ENCODE results near the gene NSA2. TPM values are rescaled to one million over a fixed set of nuclear protein-coding genes. Genes with fewer than 3 reads are reported as not detected.

Gene NSA2
- total and polyA plus RNA-seq, 9 of the 15 experiments (the other 6 are each of a cell fraction or from before 2014, with no cell fraction given) = 60.2 to 246 (median 183) TPM

- TF ChIP-seq ZNF766 (CRISPR knock-in tag; conservative IDR thresholded peaks at IDR 0.05) (no peak), NFE2 (IDR thresholded peaks at IDR 0.05; ENCODE audit: low read depth) (no peak), ZNF184 (CRISPR knock-in tag; IDR thresholded peaks at IDR 0.05) (no peak), CGGBP1 (CRISPR knock-in tag; IDR thresholded peaks at IDR 0.05) (no peak), ZBTB26 (CRISPR knock-in tag; IDR thresholded peaks at IDR 0.05) (no peak), ZNF778 (CRISPR knock-in tag; IDR thresholded peaks at IDR 0.05) (no peak), ADNP (tag; IDR thresholded peaks at IDR 0.05) (no peak), ZNF121 (CRISPR knock-in tag; conservative IDR thresholded peaks at IDR 0.05) (no peak), ATF3 (IDR thresholded peaks at IDR 0.05) (no peak), ATF3 (CRISPR knock-in tag; conservative IDR thresholded peaks at IDR 0.05) (no peak)
Measured at GRCh38 chr5:74829413-74829812, 62.4 kb downstream of the NSA2 start (continued).

Small RNA genes within 50 kb of the gene (small RNA-seq; reads per million reads assigned to genes)
- not detected for gene RNU6-658P

Other genes starting within 250 kb of the NSA2 start
- gene ENC1, start 126.5 kb upstream of the NSA2 start, total RNA-seq (2014; rRNA removed) = 0.86 and 4.1 TPM in 2 replicates
- gene ENC1, start 126.5 kb upstream of the NSA2 start, total RNA-seq (2014; rRNA removed; fragmentation: Illumina TruSeq; extraction: Trizol) = 1.1 and 1.2 TPM in 2 replicates
- gene ENC1, start 126.5 kb upstream of the NSA2 start, total RNA-seq (2015; rRNA removed; fragmentation: Illumina TruSeq; extraction: Trizol) = 1.3 and 1.5 TPM in 2 replicates
- 2.5 and 2.6 TPM in 2 replicates for gene ENC1, start 126.5 kb upstream of the NSA2 start, total RNA-seq (2021)
- gene ENC1, start 126.5 kb upstream of the NSA2 start, polyA plus RNA-seq (2011; rRNA removed) = 1.9 and 3.2 TPM in 2 replicates
- 0.97 and 1.1 TPM in 2 replicates for gene ENC1, start 126.5 kb upstream of the NSA2 start, polyA plus RNA-seq (2014; fragmentation: Illumina TruSeq; extraction: Trizol)
- gene ENC1, start 126.5 kb upstream of the NSA2 start, polyA plus RNA-seq (2014; fragmentation: Nextera tagmentation; extraction: Ambion mirVana) = under 1 TPM; 0.17 to 0.37 TPM
- 0.67 and 0.91 TPM in 2 replicates for gene ENC1, start 126.5 kb upstream of the NSA2 start, polyA plus RNA-seq (2014; rRNA removed)
- 128 and 135 TPM in 2 replicates for gene HEXB, start 82.0 kb upstream of the NSA2 start, total RNA-seq (2014; rRNA removed)
- 115 and 129 TPM in 2 replicates for gene HEXB, start 82.0 kb upstream of the NSA2 start, total RNA-seq (2014; rRNA removed; fragmentation: Illumina TruSeq; extraction: Trizol)
- 142 and 158 TPM in 2 replicates for gene HEXB, start 82.0 kb upstream of the NSA2 start, total RNA-seq (2015; rRNA removed; fragmentation: Illumina TruSeq; extraction: Trizol)
- gene HEXB, start 82.0 kb upstream of the NSA2 start, total RNA-seq (2021) = 88.1 and 94.9 TPM in 2 replicates
- 60.6 and 126 TPM in 2 replicates for gene HEXB, start 82.0 kb upstream of the NSA2 start, polyA plus RNA-seq (2011; rRNA removed)
- 101 and 106 TPM in 2 replicates for gene HEXB, start 82.0 kb upstream of the NSA2 start, polyA plus RNA-seq (2014; fragmentation: Illumina TruSeq; extraction: Trizol)
- gene HEXB, start 82.0 kb upstream of the NSA2 start, polyA plus RNA-seq (2014; fragmentation: Nextera tagmentation; extraction: Ambion mirVana) = 10 to 100 TPM; 22.9 to 37.1 TPM
- gene HEXB, start 82.0 kb upstream of the NSA2 start, polyA plus RNA-seq (2014; rRNA removed) = 105 and 108 TPM in 2 replicates
- 45.8 and 49.0 TPM in 2 replicates for gene GFM2, start 132 bp upstream of the NSA2 start, total RNA-seq (2014; rRNA removed)
- gene GFM2, start 132 bp upstream of the NSA2 start, total RNA-seq (2014; rRNA removed; fragmentation: Illumina TruSeq; extraction: Trizol) = 54.2 and 59.7 TPM in 2 replicates
- gene GFM2, start 132 bp upstream of the NSA2 start, total RNA-seq (2015; rRNA removed; fragmentation: Illumina TruSeq; extraction: Trizol) = 46.7 and 52.9 TPM in 2 replicates
- 39.0 and 42.3 TPM in 2 replicates for gene GFM2, start 132 bp upstream of the NSA2 start, total RNA-seq (2021)
- gene GFM2, start 132 bp upstream of the NSA2 start, polyA plus RNA-seq (2011; rRNA removed) = 62.7 and 78.2 TPM in 2 replicates
- 45.3 and 52.5 TPM in 2 replicates for gene GFM2, start 132 bp upstream of the NSA2 start, polyA plus RNA-seq (2014; fragmentation: Illumina TruSeq; extraction: Trizol)
- gene GFM2, start 132 bp upstream of the NSA2 start, polyA plus RNA-seq (2014; fragmentation: Nextera tagmentation; extraction: Ambion mirVana) = 10 to 100 TPM; 32.8 to 74.3 TPM
- gene GFM2, start 132 bp upstream of the NSA2 start, polyA plus RNA-seq (2014; rRNA removed) = 44.9 and 54.0 TPM in 2 replicates
- gene FAM169A, start 99.1 kb downstream of the NSA2 start, total RNA-seq (2014; rRNA removed) = not detected in 2 replicates
- gene FAM169A, start 99.1 kb downstream of the NSA2 start, total RNA-seq (2014; rRNA removed; fragmentation: Illumina TruSeq; extraction: Trizol) = not detected in 2 replicates
- gene FAM169A, start 99.1 kb downstream of the NSA2 start, total RNA-seq (2015; rRNA removed; fragmentation: Illumina TruSeq; extraction: Trizol) = not detected in 2 replicates
- gene FAM169A, start 99.1 kb downstream of the NSA2 start, total RNA-seq (2021) = 0.04 and 0.07 TPM in 2 replicates
- gene FAM169A, start 99.1 kb downstream of the NSA2 start, polyA plus RNA-seq (2011; rRNA removed) = not detected in 2 replicates
- not detected in 2 replicates for gene FAM169A, start 99.1 kb downstream of the NSA2 start, polyA plus RNA-seq (2014; fragmentation: Illumina TruSeq; extraction: Trizol)
- gene FAM169A, start 99.1 kb downstream of the NSA2 start, polyA plus RNA-seq (2014; fragmentation: Nextera tagmentation; extraction: Ambion mirVana) = under 1 TPM in 1 of 2 experiments, not detected in 1; 0.01 TPM
- gene FAM169A, start 99.1 kb downstream of the NSA2 start, polyA plus RNA-seq (2014; rRNA removed) = not detected in 2 replicates

Data from K562 (cell line).